ENCODE data around the gene RPL11. TPM values are rescaled to one million over a fixed set of nuclear protein-coding genes. Genes with fewer than 3 reads are reported as not detected.
A peak's percentile ranks its signal among the peaks of the same experiment; 100 is the strongest.

RPL11 gene
- total RNA-seq, 1 donor from 2014 or later, result 2,503 TPM

DNA sequence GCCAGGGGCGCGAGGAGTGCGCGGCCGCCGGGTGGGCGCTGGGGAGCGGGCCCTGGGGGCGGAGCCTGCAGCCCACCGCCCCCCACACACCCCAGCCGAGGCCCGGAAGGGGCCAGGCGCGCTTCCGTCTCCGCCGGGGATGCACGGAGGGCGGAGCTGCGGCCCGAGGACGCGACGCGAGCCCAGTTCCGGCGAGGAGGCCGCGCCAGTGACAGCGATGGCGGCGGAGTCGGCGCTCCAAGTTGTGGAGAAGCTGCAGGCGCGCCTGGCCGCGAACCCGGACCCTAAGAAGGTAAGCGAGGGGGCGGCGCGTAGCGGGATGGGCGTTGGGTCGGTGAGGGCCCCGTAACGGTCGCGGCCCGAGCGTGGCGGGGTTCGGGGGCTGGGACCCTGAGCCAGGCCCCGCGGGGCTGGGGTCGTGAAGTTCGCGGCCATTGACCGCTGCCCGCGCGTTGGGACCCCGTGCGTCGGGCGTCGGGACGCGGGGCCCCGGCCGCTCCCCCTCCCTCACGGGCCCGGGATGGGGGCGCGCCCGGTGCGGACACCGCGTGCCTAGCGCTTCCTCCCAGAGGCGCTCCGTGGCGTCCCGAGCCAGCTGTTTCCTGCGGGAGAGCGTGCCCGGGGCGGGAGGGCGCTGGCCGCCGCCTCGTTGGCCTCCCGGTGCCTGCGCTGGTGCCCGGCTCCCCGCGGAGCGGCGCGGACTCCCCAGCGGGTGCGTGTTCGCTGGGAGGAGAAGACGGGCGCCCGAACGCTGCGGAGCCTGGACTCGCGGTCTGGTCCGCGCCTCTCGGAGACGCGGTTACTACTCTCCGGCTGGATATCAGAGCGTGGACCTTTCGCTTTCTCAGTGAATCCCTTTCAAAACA is 51.9 kb downstream of the RPL11 start, which contains the start of gene ELOA:
TSS of gene ELOA (plus strand) at position 185 of the 866 bp plus-strand sequence. CDS start at position 218, 33 bp downstream.
- H3K4me3 Mint-ChIP-seq, result peak within 1 kb of the TSS; percentile 95
- H3K79me2 ChIP-seq (ENCODE audit: low read depth), result peaks cover 52% of the 10 kb centered on the region

DNA sequence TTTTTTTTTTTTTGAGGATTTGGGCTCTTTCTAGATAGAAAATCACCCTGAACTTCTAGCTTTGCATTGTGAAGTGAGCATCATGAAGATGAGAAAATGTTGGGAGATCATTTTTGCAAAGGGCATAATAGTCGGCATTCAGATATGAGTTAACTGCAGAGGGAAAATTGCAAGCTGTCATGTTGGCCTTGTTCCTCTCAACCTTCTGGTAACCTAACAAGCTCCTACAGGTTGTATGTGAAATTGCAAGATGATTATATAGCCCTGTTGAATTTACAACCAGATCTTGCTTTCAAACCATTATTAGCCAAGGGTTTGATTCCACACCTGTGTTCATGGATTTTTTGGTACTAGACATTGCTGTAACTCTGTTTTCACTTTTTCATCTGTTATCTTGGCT is 53.9 kb downstream of the RPL11 start:
- no peak overlapping the region for H3K27ac ChIP-seq
- H3K4me3 Mint-ChIP-seq, result peak overlapping the region; percentile 95
- H3K4me1 ChIP-seq, result peaks cover 10% of the 10 kb centered on the region
- no peak overlapping the region for H3K4me2 ChIP-seq
- H3K36me3 ChIP-seq, result peaks cover 3% of the 10 kb centered on the region
- TF ChIP-seq EZH2phosphoT487 (IDR thresholded peaks at IDR 0.05) (no peak), EZH2 (IDR thresholded peaks at IDR 0.05) (no peak)
- TF ChIP-seq, protein P1, sequence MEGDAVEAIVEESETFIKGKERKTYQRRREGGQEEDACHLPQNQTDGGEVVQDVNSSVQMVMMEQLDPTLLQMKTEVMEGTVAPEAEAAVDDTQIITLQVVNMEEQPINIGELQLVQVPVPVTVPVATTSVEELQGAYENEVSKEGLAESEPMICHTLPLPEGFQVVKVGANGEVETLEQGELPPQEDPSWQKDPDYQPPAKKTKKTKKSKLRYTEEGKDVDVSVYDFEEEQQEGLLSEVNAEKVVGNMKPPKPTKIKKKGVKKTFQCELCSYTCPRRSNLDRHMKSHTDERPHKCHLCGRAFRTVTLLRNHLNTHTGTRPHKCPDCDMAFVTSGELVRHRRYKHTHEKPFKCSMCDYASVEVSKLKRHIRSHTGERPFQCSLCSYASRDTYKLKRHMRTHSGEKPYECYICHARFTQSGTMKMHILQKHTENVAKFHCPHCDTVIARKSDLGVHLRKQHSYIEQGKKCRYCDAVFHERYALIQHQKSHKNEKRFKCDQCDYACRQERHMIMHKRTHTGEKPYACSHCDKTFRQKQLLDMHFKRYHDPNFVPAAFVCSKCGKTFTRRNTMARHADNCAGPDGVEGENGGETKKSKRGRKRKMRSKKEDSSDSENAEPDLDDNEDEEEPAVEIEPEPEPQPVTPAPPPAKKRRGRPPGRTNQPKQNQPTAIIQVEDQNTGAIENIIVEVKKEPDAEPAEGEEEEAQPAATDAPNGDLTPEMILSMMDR (IDR thresholded peaks at IDR 0.05), result peak; percentile 42
- DNase-seq (ENCODE audit: low spot score), result peak; percentile 15
- peaks cover 65% of the 10 kb centered on the region for H3K79me2 ChIP-seq (ENCODE audit: low read depth)
- peaks cover 5% of the 10 kb centered on the region for H3K27me3 Mint-ChIP-seq (ENCODE audit: insufficient read depth, low read depth)
- no peaks in the 10 kb centered on the region for H3K9me3 ChIP-seq (ENCODE audit: low read depth)
- peaks cover 8% of the 10 kb centered on the region for H3K36me3 Mint-ChIP-seq
- H3K4me1 Mint-ChIP-seq, result peaks cover 29% of the 10 kb centered on the region
- H2AFZ ChIP-seq (replicated peaks), result no peak overlapping the region
- H4K20me1 ChIP-seq (ENCODE audit: low read depth), result peaks cover 51% of the 10 kb centered on the region
- H3K27me3 ChIP-seq, result no peaks in the 10 kb centered on the region
- H3K9ac ChIP-seq, result no peak overlapping the region
- no peak overlapping the region for H3K27ac Mint-ChIP-seq
- H3K9me3 Mint-ChIP-seq, result no peaks in the 10 kb centered on the region
- peak overlapping the region; percentile 96 for H3K4me3 ChIP-seq
- H3F3A ChIP-seq (ENCODE audit: low read depth), result peaks cover 40% of the 10 kb centered on the region

More for the DNA sequence above, 51.9 kb downstream of the RPL11 start, which contains the start of gene ELOA:
- Mint-ChIP-seq H3K36me3 (peaks cover 8% of the 10 kb centered on the region), H3K27me3 (ENCODE audit: insufficient read depth, low read depth) (peaks cover 5% of the 10 kb centered on the region), H3K27ac (no peak within 1 kb of the TSS), H3K4me1 (peaks cover 29% of the 10 kb centered on the region), H3K9me3 (no peaks in the 10 kb centered on the region)
- peak; percentile 91 for DNase-seq (ENCODE audit: low spot score)
- Histone ChIP-seq H3F3A (ENCODE audit: low read depth) (peaks cover 27% of the 10 kb centered on the region), H4K20me1 (ENCODE audit: low read depth) (peaks cover 45% of the 10 kb centered on the region), H3K27me3 (no peaks in the 10 kb centered on the region), H3K27ac (no peak within 1 kb of the TSS), H3K4me2 (peak within 1 kb of the TSS; percentile 83), H2AFZ (replicated peaks) (peak within 1 kb of the TSS; percentile 59), H3K4me3 (peak within 1 kb of the TSS; percentile 96), H3K36me3 (no peaks in the 10 kb centered on the region), H3K4me1 (peaks cover 10% of the 10 kb centered on the region), H3K9me3 (ENCODE audit: low read depth) (no peaks in the 10 kb centered on the region), H3K9ac (peak within 1 kb of the TSS; percentile 35)
- TF ChIP-seq EZH2 (IDR thresholded peaks at IDR 0.05) (no peak), EZH2phosphoT487 (IDR thresholded peaks at IDR 0.05) (no peak)
- TF ChIP-seq, protein P1 (IDR thresholded peaks at IDR 0.05), result no peak

Other genes starting within 250 kb of the RPL11 start
- gene ASAP3, start 207.6 kb upstream of the RPL11 start, total RNA-seq (ENCODE audit: low replicate concordance), result 3.9 and 8.7 TPM in 2 replicates
- 3.4 and 7.0 TPM in 2 replicates for gene E2F2, start 160.6 kb upstream of the RPL11 start, total RNA-seq (ENCODE audit: low replicate concordance)
- gene ID3, start 132.3 kb upstream of the RPL11 start, total RNA-seq (ENCODE audit: low replicate concordance), result 99.9 and 235 TPM in 2 replicates
- gene ELOA, start 51.7 kb downstream of the RPL11 start, total RNA-seq (ENCODE audit: low replicate concordance), result 29.1 and 30.0 TPM in 2 replicates
- 63.7 and 72.5 TPM in 2 replicates for gene PITHD1, start 86.6 kb downstream of the RPL11 start, total RNA-seq (ENCODE audit: low replicate concordance)
- gene LYPLA2, start 99.3 kb downstream of the RPL11 start, total RNA-seq (ENCODE audit: low replicate concordance), result 41.8 and 102 TPM in 2 replicates
- gene GALE, start 108.9 kb downstream of the RPL11 start, total RNA-seq (ENCODE audit: low replicate concordance), result 15.6 and 24.2 TPM in 2 replicates
- gene HMGCL, start 133.6 kb downstream of the RPL11 start, total RNA-seq (ENCODE audit: low replicate concordance), result 20.7 and 30.7 TPM in 2 replicates
- gene FUCA1, start 176.5 kb downstream of the RPL11 start, total RNA-seq (ENCODE audit: low replicate concordance), result 10.2 and 12.6 TPM in 2 replicates
- gene CNR2, start 221.6 kb downstream of the RPL11 start, total RNA-seq (ENCODE audit: low replicate concordance), result not detected in 2 replicates